AG04450 (cell line): ENCODE data around the gene PER1. TPM values are rescaled to one million over a fixed set of nuclear protein-coding genes. Genes with fewer than 3 reads are reported as not detected.
A peak's percentile ranks its signal among the peaks of the same experiment; 100 is the strongest.

Experiments used
- CTCF ChIA-PET: fragments of 300-600, 350-600 bp; formaldehyde crosslinking; extraction: SDS; loops from one replicate; lab custom pipeline; 2022; ENCODE audit warnings: antibody characterized with exemption, inconsistent platforms; lab: Charles Lee
- POLR2A ChIA-PET: fragments of 350-600 bp; formaldehyde crosslinking; extraction: SDS; loops from one replicate; lab custom pipeline; 2021; ENCODE audit warnings: antibody characterized with exemption, inconsistent platforms; lab: Yijun Ruan, JAX
- DNase-seq: peaks from one replicate; pipeline ENCODE4 v3.0.0-alpha.2; 2011; ENCODE audit warnings: low read depth, low spot score
- H3K27ac ChIP-seq: one replicate; pipeline ENCODE4 v1.5.1; 2012; ENCODE audit warnings: low read depth, low read length, control low read depth
- H3K27me3 ChIP-seq: one replicate; pipeline ENCODE4 v1.6.0; 2012; ENCODE audit warnings: low read length; ENCODE audit not compliant: control insufficient read depth, insufficient read depth
- H3K4me3 ChIP-seq: 2 replicates; pipeline ENCODE4 v1.5.1; 2011; ENCODE audit warnings: mild to moderate bottlenecking, low read depth, low read length, control low read depth
- H3K9me3 ChIP-seq: 2 replicates; pipeline ENCODE4 v1.5.1; 2012; ENCODE audit warnings: low read length; ENCODE audit not compliant: control insufficient read depth, insufficient read depth
- CTCF ChIP-seq: IDR thresholded peaks from 2 replicates; pipeline ENCODE4 v1.5.1; 2011; ENCODE audit warnings: low read depth, low read length, control low read depth, inconsistent platforms
- polyA plus RNA-seq: library from polyadenylated mRNA; depleted of rRNA; stranded (reverse); fragments of >200 nt; gene quantifications from 2 replicates; pipeline ENCODE4 v1.2.3, GENCODE V29; 2011

The PER1 gene
- polyA plus RNA-seq, 1 experiment: 3.1 TPM

GRCh38 chr17:8147141-8147804 is 4.9 kb downstream of the PER1 start:
- Histone ChIP-seq H3K27me3 (no peaks in the 10 kb centered on the region), H3K27ac (peak overlapping the region; percentile 21), H3K4me3 (no peak overlapping the region), H3K9me3 (no peaks in the 10 kb centered on the region; the same call in 1 of the 2 replicates)
- no peak for TF ChIP-seq CTCF
- CTCF ChIA-PET: interaction anchor here (1.1 kb wide), 1 partner anchor 9 kb away, joined by 4 read pairs; no protein-coding TSS in a partner anchor
- POLR2A ChIA-PET: no interaction called here
- DNase-seq: no peak

- CTCF ChIA-PET: interaction anchor here (0.6 to 1.1 kb wide), 2 partner anchors 8 to 86 kb away, joined by 3 to 4 read pairs; no protein-coding TSS in a partner anchor
- Histone ChIP-seq H3K4me3 (no peak overlapping the region), H3K27me3 (no peaks in the 10 kb centered on the region), H3K27ac (no peak overlapping the region), H3K9me3 (no peaks in the 10 kb centered on the region; the same call in 1 of the 2 replicates)
- POLR2A ChIA-PET: no interaction called here
- DNase-seq: no peak
- no peak for TF ChIP-seq CTCF
Measured at GRCh38 chr17:8146381-8147140, 5.6 kb downstream of the PER1 start.

- CTCF ChIA-PET: interaction anchor here (0.6 kb wide), 1 partner anchor 85 kb away, joined by 3 read pairs; no protein-coding TSS in a partner anchor
- POLR2A ChIA-PET: no interaction called here
Measured at GRCh38 chr17:8145811-8146210, 6.4 kb downstream of the PER1 start.

GRCh38 chr17:8144401-8145231 is 7.6 kb downstream of the PER1 start:
- Histone ChIP-seq H3K9me3 (no peaks in the 10 kb centered on the region; the same call in 1 of the 2 replicates), H3K27ac (no peak overlapping the region), H3K27me3 (no peaks in the 10 kb centered on the region), H3K4me3 (no peak overlapping the region)
- no peak for TF ChIP-seq CTCF
- no peak for DNase-seq
- CTCF ChIA-PET: no interaction called here
- POLR2A ChIA-PET: no interaction called here

More at GRCh38 chr17:8145811-8146210, 6.4 kb downstream of the PER1 start:
- no peak for DNase-seq
- no peak for TF ChIP-seq CTCF
- Histone ChIP-seq H3K9me3 (no peaks in the 10 kb centered on the region; the same call in 1 of the 2 replicates), H3K4me3 (no peak overlapping the region), H3K27ac (no peak overlapping the region), H3K27me3 (no peaks in the 10 kb centered on the region)
